ENCODE measurements around the gene KMT2D.

KMT2D gene

GRCh38 chr12:49018261-49019119, 42.1 kb downstream of the KMT2D start, which contains the start of gene PRKAG1:
Gene PRKAG1, minus strand, starts transcription at chr12:49018776. Its CDS starts 36 bp downstream, at chr12:49018740.
- peak; percentile 98 for DNase-seq

GRCh38 chr12:49017891-49018260, 42.7 kb downstream of the KMT2D start:
- DNase-seq: peak; percentile 41

GRCh38 chr12:49015196-49015595, 45.4 kb downstream of the KMT2D start:
- no peak for DNase-seq

- peak; percentile 30 for DNase-seq
These were observed 46.0 kb downstream of the KMT2D start for GRCh38 chr12:49014547-49014946.

GRCh38 chr12:49013428-49013827, 47.2 kb downstream of the KMT2D start:
- DNase-seq: no peak

GRCh38 chr12:49012739-49013138, 47.9 kb downstream of the KMT2D start:
- DNase-seq: no peak
